SKM-1 (cell line): ENCODE measurements around the gene LINGO4.

ENCODE experiments used
- DNase-seq: peaks from one replicate; lab custom pipeline; 2025; ENCODE audit not compliant: unreplicated experiment; lab: John Stamatoyannopoulos, UW

Gene LINGO4

DNA sequence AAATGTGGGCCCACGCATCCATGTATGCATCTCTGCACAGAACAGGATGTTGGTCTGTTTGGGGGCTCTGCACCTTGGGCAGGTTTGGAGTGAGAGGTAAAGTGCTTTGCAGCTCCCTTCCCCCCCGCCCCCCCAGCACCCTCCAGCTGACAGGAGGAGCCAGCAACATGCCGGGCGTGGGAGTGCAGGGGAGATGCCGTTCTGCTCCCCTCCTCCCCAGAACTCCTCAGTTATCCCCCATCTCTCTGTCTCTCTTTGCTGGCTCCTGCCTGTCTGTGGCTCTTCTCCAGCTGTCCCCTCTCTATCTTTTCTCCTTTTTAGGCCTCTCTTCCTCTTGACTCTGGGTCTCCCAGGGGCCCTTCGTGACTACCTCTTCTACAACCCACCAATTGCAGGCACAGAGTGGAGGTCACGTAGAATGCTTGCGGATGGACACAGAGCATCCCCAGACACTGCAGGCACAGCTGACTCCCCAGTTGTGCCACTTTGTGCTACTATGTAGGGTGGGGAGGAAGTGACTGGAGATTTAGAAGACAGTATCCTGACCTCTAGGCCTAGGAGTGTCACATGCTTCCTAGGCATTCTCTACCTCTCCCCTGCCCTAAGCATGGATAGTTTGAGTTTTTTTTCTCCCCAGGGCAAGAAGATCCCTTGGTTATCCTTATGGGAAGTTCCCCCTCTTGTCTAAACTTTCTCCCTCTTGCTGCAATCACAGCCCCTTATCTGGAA lies 28.1 kb upstream of the LINGO4 start:
- no peak for DNase-seq

DNA sequence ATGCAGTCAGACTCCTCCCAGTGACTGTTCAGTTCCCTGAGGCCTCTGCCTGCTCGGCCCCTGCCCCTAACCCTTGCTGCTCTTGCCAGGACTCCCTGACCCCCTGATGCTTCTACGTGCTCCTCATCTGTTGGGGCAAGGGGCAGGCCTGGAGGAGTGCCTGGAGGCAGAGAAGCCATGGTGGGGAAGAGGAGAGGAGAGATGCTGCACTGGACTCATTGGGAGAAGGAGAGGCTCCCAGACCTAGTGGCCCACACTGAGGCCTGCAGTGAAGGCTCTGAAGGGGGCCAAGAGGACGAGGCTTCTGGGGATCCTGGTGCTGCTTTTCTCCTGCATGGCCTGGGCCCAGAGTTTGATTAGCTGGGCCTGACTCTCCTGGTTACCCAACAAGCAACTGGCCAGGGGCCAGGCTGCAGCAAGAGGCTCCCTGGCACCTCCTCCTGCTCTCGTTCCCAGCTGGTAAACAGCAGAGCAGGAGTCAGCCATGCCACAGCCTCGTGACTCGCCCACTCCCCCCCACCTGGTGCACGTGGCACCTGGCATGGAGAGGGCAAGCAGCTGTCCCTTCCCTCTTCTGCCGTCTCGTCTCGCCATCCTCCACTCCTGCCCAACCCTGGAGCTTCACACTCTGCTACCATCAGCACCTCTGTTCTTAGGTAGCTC lies 27.2 kb upstream of the LINGO4 start:
- DNase-seq = no peak

DNA sequence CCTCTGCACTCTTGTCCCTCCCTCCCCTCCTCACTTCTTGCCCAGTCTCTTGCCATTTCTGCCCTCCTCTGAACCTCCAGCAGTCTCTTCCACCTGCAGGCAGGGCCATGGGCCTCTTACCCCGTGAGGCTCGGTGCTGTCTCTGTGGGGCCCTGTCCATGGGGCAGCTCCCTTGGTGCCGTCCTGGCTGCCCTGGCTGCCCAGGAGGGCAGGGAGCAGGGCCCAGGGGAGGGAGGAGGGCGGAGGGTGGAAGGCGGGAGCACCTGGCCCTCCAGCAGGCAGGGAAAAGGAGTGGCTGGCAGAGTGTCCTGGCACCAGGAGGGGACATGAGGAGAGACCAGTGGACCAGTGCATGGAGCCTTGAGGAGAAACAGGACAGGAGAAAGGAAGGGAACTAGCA lies 26.4 kb upstream of the LINGO4 start, which contains the start of gene RORC:
Gene RORC, minus strand, starts transcription at position 198 of the 400 bp plus-strand sequence. Its CDS starts 38 bp downstream, at position 160.
- DNase-seq = no peak

DNA sequence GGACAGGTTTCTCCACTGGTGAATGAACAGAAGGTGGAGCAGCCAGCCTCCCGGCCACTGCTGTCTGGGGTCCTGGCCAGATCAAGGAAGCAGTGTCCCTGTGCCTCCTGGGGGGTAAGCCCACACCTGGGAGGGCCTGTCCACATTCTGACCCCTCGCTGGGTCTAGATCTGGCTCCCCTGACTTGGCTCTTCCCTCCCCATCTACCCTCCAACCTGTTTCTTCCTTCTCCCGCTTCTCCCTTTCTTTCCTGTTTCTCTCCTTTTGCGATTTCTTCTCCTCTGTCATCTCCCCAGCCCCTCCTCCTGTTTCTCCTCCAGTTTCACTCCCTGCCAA lies 26.0 kb upstream of the LINGO4 start:
- DNase-seq = no peak

DNA sequence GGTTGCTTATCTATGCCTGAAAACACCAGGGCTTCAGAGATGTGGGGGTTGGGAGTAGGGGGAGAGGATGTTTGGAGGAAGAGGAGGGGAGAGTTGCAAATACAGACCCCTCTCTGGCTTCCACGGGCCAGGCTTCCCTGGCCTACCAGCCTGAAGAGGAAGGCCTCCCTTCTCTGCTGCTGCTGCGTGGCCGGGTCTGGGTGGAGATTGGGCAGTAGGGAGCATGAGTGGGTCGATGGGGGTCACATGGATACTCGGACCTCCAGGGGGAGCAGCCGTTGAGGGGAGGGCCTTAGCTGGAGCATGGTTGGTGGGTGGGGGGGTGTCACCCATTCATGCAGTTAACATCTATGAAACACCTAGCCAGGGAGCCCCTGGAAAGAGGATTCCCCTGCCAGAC lies 24.8 kb upstream of the LINGO4 start:
- no peak for DNase-seq

DNA sequence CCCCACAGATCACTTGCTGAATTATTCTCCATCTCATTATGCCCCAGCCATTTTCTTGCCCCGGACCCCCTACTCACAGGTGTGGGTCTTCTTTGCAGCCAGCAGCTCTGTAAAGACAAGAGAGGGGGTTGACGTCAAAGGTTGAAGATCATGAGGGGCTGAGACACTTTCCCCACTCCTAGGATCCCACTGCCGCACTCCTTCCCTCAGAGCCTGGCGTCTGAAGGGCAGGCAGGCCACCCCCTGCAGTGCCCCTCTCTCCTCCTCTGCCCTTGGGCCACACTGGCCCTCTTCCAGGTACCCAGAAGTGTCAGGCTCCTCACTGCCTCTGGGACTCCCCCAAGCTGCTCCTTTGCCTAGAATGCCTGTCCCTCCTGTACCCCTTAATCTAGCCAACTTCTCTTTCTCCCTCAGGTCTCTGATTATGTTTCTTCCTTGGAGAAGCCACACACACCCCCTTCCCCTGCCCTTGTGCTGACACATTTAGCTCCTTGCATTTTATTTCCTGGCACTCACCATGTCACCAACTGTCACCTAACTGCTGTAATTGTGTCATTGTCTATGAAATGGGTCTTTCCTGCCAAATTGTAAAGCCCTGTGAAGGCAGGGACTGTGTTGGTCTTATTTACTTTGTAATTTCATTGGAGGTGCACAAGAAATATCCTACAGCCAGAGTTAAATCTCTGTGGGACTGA lies 24.3 kb upstream of the LINGO4 start:
- DNase-seq = no peak

- no peak for DNase-seq
Measured at GRCh38 chr1:151828921-151829320, 23.7 kb upstream of the LINGO4 start.

- DNase-seq = no peak
Measured at GRCh38 chr1:151827853-151828252, 22.6 kb upstream of the LINGO4 start.

GRCh38 chr1:151825751-151826660 lies 20.8 kb upstream of the LINGO4 start:
- DNase-seq = no peak

GRCh38 chr1:151825204-151825603 lies 20.0 kb upstream of the LINGO4 start:
- no peak for DNase-seq

- no peak for DNase-seq
Measured at GRCh38 chr1:151823175-151823574, 18.0 kb upstream of the LINGO4 start.

DNA sequence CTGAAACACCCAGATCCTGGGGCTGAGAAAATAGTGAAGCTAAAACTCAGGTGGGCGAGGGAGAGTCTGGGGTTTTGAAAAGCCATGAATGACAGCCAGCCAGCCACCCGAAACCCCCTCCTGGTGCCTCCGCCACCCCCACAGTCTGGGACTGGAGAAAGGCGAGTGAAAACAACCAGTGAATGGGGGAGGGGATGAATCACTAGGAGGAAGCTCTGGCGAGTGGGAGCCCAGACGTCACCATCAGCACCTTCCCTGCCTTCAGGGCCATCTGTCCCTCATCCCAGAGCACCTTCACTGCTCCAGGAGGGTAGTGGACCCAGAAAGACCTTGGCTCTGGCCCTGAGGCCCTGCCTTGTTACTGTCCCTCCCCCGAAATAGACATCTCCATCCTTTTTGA lies 17.2 kb upstream of the LINGO4 start:
- DNase-seq = no peak

DNA sequence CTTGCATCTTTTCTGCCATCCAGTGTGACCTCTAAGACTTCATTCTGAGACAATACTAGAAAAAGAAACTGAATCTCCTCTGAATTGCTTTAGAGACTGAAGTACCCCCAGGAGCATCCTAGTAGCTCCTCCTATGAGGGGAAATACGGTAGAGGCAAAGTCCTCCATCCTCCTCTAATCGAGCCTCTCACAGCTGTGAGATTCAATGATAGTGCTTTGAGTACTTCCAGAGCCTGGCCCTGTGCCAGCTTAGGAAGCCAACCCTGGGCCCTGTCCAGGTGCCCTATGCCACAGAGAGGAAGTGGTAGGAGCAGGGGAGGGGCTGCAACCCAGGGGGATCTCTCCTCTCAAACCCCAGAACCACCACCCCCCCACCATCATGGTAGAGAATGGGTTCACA lies 15.7 kb upstream of the LINGO4 start:
- DNase-seq = no peak

- DNase-seq = no peak
Measured at GRCh38 chr1:151819976-151820623, 14.9 kb upstream of the LINGO4 start.

DNA sequence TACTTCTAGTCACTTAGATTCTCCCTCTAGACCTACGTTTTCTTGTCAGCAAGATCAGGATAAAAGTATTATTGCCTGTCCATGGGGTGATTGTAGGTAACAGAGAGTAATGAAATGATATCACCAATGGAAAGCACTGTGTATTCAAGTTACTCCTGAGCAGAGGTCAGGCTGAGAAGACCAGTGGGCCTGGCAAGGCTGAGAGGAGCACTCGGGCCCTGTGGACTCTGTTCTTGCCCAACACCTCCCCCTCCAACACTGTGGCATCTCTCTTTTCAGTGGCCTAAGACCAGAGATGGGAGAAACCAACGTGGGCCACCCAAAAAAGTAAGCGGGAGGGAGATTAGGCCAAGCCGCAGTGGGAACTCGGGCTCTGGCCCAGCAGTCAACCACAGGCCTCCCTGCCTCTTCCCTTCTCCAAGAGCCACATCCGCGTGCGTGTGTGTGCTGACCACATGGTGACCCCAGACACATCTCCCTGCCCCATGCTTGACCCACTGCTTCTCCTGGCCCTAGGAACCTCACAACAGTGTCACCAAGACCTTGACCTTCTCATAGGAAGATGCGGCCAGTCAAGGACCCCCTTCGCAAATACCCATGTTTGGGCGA lies 14.1 kb upstream of the LINGO4 start:
- no peak for DNase-seq

- peak; percentile 30 for DNase-seq
Measured at GRCh38 chr1:151817353-151817730, 12.1 kb upstream of the LINGO4 start.

DNA sequence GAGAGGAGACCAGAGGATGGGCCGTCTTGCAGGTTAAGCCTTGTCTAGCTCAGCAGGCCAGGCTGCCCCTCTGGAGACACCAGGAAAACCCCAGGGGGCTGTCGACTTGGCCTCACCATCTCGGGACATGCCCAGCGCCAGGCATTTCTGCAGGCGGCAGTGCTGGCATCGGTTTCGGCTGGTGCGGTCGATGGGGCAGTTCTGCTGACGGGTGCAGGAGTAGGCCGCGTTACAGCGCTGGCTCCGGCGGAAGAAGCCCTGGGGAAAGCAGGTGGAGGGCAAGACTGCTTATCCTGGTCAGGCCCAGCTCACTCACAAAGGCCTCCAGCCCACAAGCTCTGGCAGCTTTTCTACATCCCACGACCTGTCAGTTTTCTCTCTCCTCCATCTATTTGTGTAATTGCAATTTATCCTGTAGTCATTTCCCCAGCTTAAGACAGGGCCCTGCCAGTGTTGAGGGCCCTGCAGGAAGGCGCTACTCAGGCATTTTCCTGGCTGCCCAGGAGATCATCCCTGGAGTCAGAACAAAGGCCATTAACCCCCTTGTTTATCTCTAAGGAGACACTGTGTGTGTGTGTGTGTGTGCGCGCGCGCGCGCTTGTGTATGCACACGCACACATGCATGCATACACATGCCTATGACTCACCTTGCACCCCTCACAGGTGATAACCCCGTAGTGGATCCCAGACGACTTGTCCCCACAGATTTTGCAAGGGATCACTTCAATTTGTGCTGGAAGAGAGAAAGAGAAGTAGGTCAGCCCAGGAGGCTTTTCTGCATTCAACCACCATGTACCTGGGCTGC lies 11.5 kb upstream of the LINGO4 start:
- no peak for DNase-seq

DNA sequence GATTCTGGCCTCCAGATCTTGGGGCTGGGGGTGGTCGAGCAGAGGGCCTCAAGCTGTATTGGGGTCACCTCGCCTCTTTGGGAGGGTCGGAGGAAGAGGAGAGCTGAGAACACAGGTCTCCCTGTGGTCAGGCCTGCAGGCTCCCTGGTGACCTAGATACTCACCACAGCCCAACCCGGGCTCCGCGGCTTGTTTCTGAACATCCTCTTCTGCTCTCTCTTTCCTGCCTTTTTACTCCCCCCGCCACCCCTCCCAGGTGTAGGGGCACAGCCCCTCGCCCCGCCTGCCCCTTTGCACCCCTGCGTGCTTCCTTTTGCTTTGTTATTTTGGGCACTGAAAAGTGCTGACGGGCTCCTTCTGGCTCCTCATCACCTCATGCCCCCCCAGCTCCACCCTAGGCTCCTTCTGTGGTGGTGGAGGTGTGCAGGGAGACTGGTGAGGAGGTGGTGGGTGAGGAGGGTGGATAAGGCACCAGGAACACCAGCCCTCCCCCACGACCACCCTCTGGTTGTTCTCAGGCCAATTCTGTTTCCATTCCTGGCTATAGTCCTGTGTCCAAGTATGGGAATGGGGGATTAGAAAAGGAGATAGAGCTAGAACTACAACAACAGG lies 10.6 kb upstream of the LINGO4 start:
- DNase-seq = no peak

DNA sequence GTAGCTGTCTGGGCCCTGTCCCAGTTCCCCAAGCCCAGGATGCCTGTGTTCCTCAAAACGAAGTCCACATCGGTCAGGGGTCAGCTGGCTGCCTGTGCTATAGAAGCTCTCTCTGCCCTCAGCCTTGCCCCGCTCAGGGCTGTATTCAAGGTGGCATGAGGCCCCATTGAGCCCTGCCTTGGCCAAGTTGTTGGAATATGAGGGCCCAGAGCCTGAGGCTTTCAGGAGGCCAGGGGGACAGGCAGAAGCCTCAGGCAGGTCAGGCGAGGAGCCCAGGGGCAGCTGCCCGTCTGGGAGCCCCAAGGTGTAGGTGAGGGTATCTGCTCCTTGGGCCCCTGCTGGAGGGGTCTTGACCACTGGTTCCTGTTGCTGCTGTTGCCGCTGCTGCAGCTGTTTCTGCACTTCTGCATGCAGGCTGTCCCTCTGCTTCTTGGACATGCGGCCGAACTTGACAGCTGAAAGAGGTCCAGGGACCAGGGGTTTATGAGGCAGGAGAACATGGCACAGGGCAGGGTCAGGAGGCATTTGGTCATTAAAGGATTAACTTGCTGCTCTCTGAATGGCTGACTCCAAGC lies 9.8 kb upstream of the LINGO4 start:
- no peak for DNase-seq
